IPS-18c (cell line): ENCODE measurements around the gene C17orf100.
A peak's percentile ranks its signal among the peaks of the same experiment; 100 is the strongest.
"Not testable (repeated sequence)": the region's sequence is repeated elsewhere in the genome, so short reads cannot be mapped to it uniquely, and the experiment has no call there.

Experiments
- H3K4me3 ChIP-seq: 2 replicates; pipeline ENCODE4 v1.7.0; 2013; ENCODE audit warnings: low read depth, mild to moderate bottlenecking, low read length, moderate library complexity; ENCODE audit not compliant: insufficient read depth
- H3K9me3 ChIP-seq: one replicate; pipeline ENCODE4 v1.6.1; 2013; ENCODE audit warnings: mild to moderate bottlenecking, low read length, moderate library complexity; ENCODE audit not compliant: control insufficient read depth, insufficient read depth

The C17orf100 gene

GRCh38 chr17:6639014-6639585 lies 12.5 kb upstream of the C17orf100 start:
- Histone ChIP-seq H3K4me3 (peak overlapping the region; percentile 79), H3K9me3 (no peaks in the 10 kb centered on the region)

DNA sequence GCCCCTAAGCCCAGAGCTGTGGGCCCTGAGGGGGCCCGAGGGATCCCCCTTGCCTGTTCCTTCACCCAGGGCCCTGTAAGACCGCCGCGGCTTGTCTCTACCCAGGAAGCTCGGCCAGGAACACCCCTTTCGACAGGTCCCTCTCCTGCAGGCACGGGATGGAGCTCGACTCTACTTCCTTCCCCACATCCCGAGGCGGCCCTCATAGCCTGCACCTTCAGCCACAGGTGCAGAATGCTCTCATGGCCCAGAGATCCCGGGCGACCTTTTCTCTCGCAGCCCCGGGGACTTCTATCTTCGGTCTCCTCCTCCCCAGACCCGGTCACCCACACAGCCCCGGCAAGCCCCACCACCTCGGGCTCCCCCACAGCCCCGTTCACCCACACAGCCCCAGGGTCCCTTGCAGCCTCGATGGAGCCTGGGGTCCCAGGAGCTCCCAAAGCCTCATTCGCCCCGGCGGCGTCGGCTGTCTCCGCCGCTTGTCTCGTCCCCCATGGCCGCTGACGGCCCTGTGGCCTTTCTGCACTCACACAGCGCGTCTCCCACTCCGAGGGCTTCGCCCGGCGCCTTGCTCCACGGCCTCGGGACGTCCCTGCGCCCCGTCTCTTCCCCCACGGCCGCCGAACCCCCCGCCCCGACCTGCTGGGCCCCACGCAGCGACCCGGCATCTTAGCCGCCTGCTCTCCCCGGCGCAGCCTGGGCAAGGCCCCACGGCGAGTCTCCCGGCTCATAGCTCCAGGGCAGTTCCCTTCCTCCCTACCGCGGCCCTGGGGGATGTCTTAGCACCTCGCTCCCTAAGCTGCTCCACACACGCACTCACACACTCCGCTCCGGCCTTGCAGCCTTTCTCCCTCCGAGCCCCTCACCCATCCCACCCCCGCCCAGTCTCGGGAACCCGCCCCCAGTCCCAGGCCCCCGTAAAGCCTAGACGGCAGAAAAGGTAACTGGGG lies 11.7 kb upstream of the C17orf100 start:
- Histone ChIP-seq H3K9me3 (no peaks in the 10 kb centered on the region), H3K4me3 (peak overlapping the region; percentile 79)

DNA sequence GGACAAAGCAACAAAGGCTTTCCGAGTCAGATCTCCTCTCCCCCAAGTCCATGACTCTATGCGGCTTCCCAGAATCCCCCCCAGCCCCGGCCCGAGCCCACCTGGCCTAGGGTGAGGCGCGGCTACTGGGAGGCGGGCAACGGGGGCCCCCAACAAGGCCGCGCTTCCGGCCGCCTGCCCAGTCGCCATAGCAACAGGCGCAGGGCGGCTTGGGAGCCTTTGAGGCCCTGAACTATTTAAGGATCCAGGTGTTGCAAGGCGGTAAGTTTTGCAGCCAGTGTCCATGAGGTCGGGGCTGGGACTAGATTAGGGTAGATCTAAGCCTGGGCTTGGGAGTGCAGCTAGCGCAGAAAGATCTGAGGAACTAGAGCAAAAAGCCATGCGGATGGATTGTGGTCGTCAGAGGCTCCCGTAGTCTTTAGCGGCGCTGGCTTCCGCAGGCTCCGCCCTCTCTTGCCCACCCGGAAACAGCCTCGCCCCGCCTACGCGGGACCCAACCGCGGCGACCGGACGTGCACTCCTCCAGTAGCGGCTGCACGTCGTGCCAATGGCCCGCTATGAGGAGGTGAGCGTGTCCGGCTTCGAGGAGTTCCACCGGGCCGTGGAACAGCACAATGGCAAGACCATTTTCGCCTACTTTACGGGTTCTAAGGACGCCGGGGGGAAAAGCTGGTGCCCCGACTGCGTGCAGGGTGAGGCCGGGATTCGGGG lies 10.9 kb upstream of the C17orf100 start, which contains the start of the genes KIAA0753 and TXNDC17:
Gene KIAA0753 (minus strand): TSS at position 176 of the 711 bp plus-strand sequence. CDS start 5,608 bp downstream, outside the sequence.
Gene TXNDC17 (plus strand): TSS at position 525 of the 711 bp plus-strand sequence. CDS start 23 bp downstream, at position 548.
- Histone ChIP-seq H3K9me3 (no peaks in the 10 kb centered on the region), H3K4me3 (peak within 1 kb of the TSS; percentile 79)

- Histone ChIP-seq H3K9me3 (no peaks in the 10 kb centered on the region), H3K4me3 (peak overlapping the region; percentile 79)
Observed at GRCh38 chr17:6641247-6641863, 10.2 kb upstream of the C17orf100 start.

- H3K9me3 ChIP-seq, result no peaks in the 10 kb centered on the region
- no peak overlapping the region for H3K4me3 ChIP-seq
Observed at GRCh38 chr17:6642592-6642991, 9.0 kb upstream of the C17orf100 start.

DNA sequence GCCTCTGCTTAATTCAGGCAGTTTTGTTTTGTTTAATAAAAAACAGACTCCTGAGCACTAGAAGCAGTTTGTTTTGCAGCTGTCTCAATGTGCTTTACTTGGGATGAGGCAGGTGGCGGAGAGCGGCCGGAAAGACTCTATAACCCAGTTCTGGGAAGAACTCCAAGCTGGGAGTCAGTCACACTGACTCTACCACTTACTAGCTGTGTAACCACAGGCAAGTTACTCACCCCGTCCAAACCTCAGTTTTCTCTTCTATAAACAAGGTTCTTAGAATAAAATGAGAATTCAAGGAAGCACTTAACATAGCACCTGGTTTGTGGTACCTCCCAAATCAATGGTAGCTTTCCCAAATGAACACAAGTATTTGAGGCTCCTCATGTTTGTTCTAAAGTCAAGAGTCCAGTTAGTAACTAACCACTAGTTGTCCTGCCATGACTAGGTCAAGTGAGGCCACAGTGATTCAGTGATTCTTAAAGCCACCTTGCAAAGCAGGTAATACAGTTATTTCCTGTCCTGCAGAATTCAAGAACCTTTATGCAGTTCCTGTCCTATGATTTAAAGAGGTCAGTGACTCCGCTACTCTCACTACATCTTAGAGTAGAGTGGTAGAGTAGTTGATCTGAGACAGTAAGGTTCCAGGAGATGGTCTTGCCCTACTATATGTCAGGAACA lies 8.0 kb upstream of the C17orf100 start:
- H3K9me3 ChIP-seq, result no peaks in the 10 kb centered on the region

GRCh38 chr17:6648181-6648580 lies 3.4 kb upstream of the C17orf100 start:
- Histone ChIP-seq H3K4me3 (no peak overlapping the region), H3K9me3 (no peaks in the 10 kb centered on the region)

More for the DNA sequence above, 8.0 kb upstream of the C17orf100 start:
- H3K4me3 ChIP-seq, result no peak overlapping the region

GRCh38 chr17:6651919-6652452 lies 424 bp downstream of the C17orf100 start:
- H3K9me3 ChIP-seq, result no peaks in the 10 kb centered on the region
- peak overlapping the region; percentile 80 for H3K4me3 ChIP-seq

DNA sequence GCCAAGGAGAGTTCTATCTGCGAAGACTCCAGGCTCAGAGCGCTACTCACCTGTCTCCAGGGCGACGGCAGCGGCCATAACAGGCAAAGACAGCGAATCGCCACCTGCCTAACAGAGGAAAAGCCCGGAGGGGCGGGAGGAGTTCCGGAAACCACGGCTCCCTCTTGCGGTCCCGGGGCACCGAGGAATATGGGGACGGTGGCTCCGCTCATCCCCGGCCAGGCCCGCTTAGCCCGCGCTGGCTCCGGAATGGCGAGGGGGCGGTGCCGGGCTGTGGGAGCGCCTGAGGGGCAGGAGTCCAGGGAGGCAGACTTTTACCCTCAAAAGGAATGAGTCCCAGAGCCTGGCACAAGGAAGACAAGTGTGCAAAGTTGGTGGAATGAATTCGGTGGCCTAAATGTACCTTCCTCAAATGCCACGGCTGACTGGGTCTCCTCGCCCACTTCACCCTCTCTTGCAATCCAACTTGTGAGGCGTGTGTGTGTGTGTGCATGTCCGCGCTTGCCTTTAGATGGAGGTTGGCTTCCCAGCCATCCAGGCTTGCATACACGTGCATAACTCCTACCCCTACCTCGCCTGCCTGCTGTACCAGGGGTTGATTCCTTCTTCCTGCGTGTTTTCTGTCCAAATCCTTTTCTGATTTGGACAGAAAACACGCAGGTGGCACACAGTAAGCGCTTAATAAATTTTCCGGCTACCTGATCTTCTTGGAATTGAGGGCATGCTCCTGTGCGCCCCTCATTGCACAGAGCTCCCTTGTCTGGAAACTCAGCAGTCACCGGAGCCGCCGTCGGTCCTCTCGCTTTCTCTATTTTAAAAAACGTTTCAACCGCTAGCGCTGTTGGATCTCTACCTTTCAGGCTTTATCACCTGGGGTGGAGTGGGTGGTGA lies 3.5 kb downstream of the C17orf100 start:
- H3K9me3 ChIP-seq, result no peaks in the 10 kb centered on the region
- H3K4me3 ChIP-seq, result peak overlapping the region; percentile 30

DNA sequence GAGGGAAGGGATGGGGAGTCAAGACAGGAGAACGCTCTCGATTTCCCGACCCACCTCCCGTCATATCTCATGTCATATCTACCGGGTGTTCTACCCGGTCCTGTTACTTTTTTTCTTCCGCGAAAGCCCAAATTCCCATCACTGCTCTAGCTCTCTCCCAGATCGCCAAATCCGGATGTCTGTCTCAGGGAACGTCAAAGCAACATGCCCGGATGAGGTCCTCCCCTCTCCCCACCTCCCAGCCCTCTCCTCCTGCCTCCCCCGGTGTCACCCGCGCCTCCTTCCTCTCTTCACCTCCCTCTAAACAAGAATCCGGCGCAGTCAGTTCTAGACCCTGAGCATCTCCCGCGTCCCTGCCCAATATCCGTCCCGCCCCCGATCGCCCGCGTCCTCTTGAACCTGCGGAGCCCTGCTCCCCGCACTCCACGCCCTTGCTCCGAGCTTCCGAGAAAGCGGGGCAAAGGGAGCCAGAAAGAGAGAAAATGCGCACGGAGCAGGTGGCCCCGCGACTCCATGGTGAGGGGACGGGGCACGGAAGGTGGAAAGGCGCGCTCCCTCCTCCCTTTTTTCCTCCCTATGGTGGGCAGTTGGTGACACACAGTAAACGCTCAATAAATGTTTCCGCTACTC lies 4.3 kb downstream of the C17orf100 start:
- peak overlapping the region; percentile 30 for H3K4me3 ChIP-seq
- H3K9me3 ChIP-seq, result not testable (repeated sequence)

DNA sequence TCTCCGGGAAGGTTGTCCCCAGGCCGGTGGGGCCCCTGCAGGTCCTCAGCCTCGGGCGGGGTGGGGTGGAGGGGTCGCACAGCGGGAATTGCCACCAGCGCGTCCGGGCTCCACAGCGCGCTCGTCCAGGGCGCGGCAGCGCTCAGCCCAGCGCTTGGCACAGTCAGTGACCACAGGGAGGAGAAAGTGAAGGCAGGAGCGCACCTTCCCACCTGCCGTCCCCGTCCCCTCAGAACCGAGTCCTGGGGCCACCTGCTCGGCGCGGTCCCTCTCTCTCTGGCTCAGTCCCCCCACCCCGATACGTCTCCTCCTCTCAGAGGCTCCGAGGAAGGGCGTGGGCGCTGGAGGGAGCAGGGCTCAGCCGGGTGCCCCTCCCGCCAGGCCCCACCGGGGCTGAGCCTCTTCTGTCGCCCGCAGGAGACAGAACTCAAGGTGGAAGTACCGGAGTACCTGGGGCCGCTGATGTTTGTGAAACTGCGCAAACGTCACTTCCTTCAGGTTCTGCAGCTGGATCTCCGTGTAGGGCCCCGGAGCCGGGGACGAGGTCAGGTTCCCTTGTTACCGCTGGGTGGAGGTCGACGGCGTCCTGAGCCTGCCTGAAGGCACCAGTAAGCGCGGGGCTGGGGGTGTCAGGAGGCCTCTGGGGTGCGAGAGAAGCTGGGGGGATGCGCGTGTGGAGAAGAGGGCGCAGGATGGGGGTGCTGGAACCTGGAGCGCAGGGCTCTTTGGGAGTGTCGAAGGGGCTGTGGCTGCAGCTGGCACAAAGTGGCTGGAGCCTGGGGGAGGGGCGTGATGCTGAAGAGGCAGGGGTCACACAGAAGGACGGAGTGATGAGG lies 5.5 kb downstream of the C17orf100 start:
- peak overlapping the region; percentile 49 for H3K4me3 ChIP-seq
- not testable (repeated sequence) for H3K9me3 ChIP-seq

- peak overlapping the region; percentile 49 for H3K4me3 ChIP-seq
Observed at GRCh38 chr17:6657633-6658287, 6.2 kb downstream of the C17orf100 start.

GRCh38 chr17:6658411-6658810 lies 6.8 kb downstream of the C17orf100 start:
- not testable (repeated sequence) for H3K4me3 ChIP-seq

More at GRCh38 chr17:6657633-6658287, 6.2 kb downstream of the C17orf100 start:
- H3K9me3 ChIP-seq, result no peaks in the 10 kb centered on the region

DNA sequence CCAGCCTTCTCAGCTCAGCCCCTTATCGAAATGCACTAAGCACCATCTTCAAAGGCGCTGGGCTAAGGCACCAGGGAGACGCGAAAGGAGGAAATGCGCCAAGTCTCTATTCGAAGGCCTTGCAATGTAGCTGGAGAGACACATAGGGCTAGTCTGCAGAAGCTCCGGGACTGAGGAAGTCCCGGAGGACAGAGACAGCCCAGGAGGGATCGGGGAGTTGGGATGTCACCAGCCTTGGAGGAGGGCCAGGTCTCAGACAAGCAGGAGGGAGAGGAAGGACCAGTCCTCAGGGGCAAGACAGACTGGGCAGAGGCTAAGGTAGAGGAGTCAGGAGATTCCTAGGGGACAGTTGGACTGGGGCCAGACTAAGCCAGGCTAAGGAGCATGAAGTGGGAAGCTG lies 8.5 kb downstream of the C17orf100 start:
- H3K4me3 ChIP-seq, result no peak overlapping the region
- no peaks in the 10 kb centered on the region for H3K9me3 ChIP-seq

More at GRCh38 chr17:6658411-6658810, 6.8 kb downstream of the C17orf100 start:
- not testable (repeated sequence) for H3K9me3 ChIP-seq
